Embryonic facial prominence (tissue), 1 donor: ENCODE results near the gene TNFRSF25.

Source experiments
- DNase-seq: peaks from one replicate; pipeline ENCODE4 v3.0.0-alpha.2; 2016; ENCODE audit errors: extremely low spot score

The TNFRSF25 gene

GRCh38 chr1:6418668-6419396 is 47.1 kb downstream of the TNFRSF25 start:
- no peak for DNase-seq

- no peak for DNase-seq
Measured at GRCh38 chr1:6417961-6418667, 47.9 kb downstream of the TNFRSF25 start.

- no peak for DNase-seq
Measured at GRCh38 chr1:6416906-6417305, 49.1 kb downstream of the TNFRSF25 start.

DNA sequence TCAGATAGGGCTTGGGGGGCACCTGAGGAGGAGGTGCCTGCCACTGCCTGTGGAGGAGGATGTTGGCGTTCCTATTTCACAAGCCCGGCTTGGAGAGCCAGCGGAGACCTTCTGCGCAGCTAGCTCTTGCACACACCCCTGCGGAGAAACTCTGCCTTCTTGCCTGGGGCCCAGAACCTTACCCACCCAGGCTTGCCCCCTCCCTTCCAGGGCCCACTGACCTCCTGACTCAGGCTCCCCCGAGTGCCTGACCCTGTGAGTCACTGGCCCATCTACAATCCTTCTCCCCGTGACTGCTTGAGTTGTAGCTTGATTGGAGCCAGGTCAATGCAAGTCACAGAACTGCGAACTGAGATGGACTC is 49.7 kb downstream of the TNFRSF25 start:
- DNase-seq: no peak

GRCh38 chr1:6414881-6415626 is 50.9 kb downstream of the TNFRSF25 start:
- DNase-seq: no peak

GRCh38 chr1:6414443-6414844 is 51.5 kb downstream of the TNFRSF25 start:
- no peak for DNase-seq

GRCh38 chr1:6412896-6413295 is 53.1 kb downstream of the TNFRSF25 start:
- no peak for DNase-seq
